Measurements from ENCODE around the gene COG5.
A peak's percentile ranks its signal among the peaks of the same experiment; 100 is the strongest.

The COG5 gene
- long read RNA-seq, full-length matches to known transcripts = 176 of 227 reads
- long read RNA-seq, partial matches to known transcripts = 21 of 227 reads
- long read RNA-seq, other reads (novel, unspliced or antisense) = 30 of 227 reads

GRCh38 chr7:107563775-107564552 is at the start of gene COG5, which contains the start of gene DUS4L:
COG5 (minus strand) TSS chr7:107563920; CDS start chr7:107563896, 24 bp downstream.
DUS4L (plus strand) TSS chr7:107563971; CDS start chr7:107567071, 3,100 bp downstream.
- Histone ChIP-seq H3K27me3 (ENCODE audit: insufficient read depth, poor library complexity, severe bottlenecking) (no peaks in the 10 kb centered on the region), H3K4me3 (replicated peaks; ENCODE audit: insufficient read depth, low read length) (peak within 1 kb of the TSS; percentile 94)
- DNase-seq (ENCODE audit: low read depth in 1 of 2, low spot score in 1 of 2) = peak in 1 of 2 experiments; percentile 72

GRCh38 chr7:107613439-107613838 is 49.7 kb upstream of the COG5 start:
- H3K27ac ChIP-seq (replicated peaks) = no peak overlapping the region
- TF ChIP-seq POLR2AphosphoS5 (IDR thresholded peaks at IDR 0.05; ENCODE audit: low read depth) = no peak

More at GRCh38 chr7:107563775-107564552, at the start of gene COG5, which contains the start of gene DUS4L:
- TF ChIP-seq GABPA (IDR thresholded peaks at IDR 0.05; ENCODE audit: low read depth) = no peak
- TF ChIP-seq SPI1 (IDR thresholded peaks at IDR 0.05; ENCODE audit: borderline replicate concordance, low read depth) = 0 out of 2 replicates have a peak, but pooled peaks have one; percentile 1
- TF ChIP-seq POLR2AphosphoS5 (IDR thresholded peaks at IDR 0.05; ENCODE audit: low read depth) = peak; percentile 87
- TF ChIP-seq, protein P1, sequence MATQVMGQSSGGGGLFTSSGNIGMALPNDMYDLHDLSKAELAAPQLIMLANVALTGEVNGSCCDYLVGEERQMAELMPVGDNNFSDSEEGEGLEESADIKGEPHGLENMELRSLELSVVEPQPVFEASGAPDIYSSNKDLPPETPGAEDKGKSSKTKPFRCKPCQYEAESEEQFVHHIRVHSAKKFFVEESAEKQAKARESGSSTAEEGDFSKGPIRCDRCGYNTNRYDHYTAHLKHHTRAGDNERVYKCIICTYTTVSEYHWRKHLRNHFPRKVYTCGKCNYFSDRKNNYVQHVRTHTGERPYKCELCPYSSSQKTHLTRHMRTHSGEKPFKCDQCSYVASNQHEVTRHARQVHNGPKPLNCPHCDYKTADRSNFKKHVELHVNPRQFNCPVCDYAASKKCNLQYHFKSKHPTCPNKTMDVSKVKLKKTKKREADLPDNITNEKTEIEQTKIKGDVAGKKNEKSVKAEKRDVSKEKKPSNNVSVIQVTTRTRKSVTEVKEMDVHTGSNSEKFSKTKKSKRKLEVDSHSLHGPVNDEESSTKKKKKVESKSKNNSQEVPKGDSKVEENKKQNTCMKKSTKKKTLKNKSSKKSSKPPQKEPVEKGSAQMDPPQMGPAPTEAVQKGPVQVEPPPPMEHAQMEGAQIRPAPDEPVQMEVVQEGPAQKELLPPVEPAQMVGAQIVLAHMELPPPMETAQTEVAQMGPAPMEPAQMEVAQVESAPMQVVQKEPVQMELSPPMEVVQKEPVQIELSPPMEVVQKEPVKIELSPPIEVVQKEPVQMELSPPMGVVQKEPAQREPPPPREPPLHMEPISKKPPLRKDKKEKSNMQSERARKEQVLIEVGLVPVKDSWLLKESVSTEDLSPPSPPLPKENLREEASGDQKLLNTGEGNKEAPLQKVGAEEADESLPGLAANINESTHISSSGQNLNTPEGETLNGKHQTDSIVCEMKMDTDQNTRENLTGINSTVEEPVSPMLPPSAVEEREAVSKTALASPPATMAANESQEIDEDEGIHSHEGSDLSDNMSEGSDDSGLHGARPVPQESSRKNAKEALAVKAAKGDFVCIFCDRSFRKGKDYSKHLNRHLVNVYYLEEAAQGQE (IDR thresholded peaks at IDR 0.05; ENCODE audit: insufficient replicate concordance, low read depth) = peak; percentile 44
- no peak for TF ChIP-seq CTCF (IDR thresholded peaks at IDR 0.05; ENCODE audit: insufficient read depth, low read length)
- peak within 1 kb of the TSS; percentile 92 for H3K27ac ChIP-seq (replicated peaks)

GRCh38 chr7:107610323-107610722 is 46.6 kb upstream of the COG5 start:
- no peak overlapping the region for H3K4me3 ChIP-seq (replicated peaks; ENCODE audit: insufficient read depth, low read length)
- no peak overlapping the region for H3K27ac ChIP-seq (replicated peaks)
- TF ChIP-seq, protein P1 (IDR thresholded peaks at IDR 0.05; ENCODE audit: insufficient replicate concordance, low read depth) = no peak
- TF ChIP-seq POLR2AphosphoS5 (IDR thresholded peaks at IDR 0.05; ENCODE audit: low read depth) (no peak), CTCF (IDR thresholded peaks at IDR 0.05; ENCODE audit: insufficient read depth, low read length) (no peak), SPI1 (IDR thresholded peaks at IDR 0.05; ENCODE audit: borderline replicate concordance, low read depth) (no peak), GABPA (IDR thresholded peaks at IDR 0.05; ENCODE audit: low read depth) (no peak)
- no peak for DNase-seq (ENCODE audit: low read depth in 1 of 2, low spot score in 1 of 2)
- H3K27me3 ChIP-seq (ENCODE audit: insufficient read depth, poor library complexity, severe bottlenecking) = no peaks in the 10 kb centered on the region

More at GRCh38 chr7:107613439-107613838, 49.7 kb upstream of the COG5 start:
- Histone ChIP-seq H3K27me3 (ENCODE audit: insufficient read depth, poor library complexity, severe bottlenecking) (no peaks in the 10 kb centered on the region), H3K4me3 (replicated peaks; ENCODE audit: insufficient read depth, low read length) (no peak overlapping the region)
- DNase-seq (ENCODE audit: low read depth in 1 of 2, low spot score in 1 of 2) = no peak

DNA sequence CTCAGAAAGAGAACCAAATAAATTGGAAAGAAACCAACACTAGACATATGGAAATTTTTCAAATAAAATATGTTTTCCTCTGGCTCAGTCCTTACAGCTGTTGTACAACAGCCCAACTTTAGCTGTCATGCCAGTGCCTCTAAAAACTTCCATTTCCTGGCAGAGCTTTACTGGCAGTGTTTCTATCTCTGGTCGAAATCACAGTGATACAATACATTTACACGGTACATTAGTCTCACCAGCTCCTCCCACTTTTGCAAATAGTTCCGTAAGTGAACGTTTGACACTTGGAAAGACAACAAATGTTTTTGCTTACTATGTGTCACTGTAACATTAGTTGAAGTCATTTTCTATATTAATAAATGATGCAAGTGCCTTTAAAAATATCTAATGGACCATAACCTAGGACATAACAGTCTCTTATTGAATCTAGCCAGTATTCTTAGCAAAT is 46.1 kb upstream of the COG5 start:
- Histone ChIP-seq H3K4me3 (replicated peaks; ENCODE audit: insufficient read depth, low read length) (no peak overlapping the region), H3K27me3 (ENCODE audit: insufficient read depth, poor library complexity, severe bottlenecking) (no peaks in the 10 kb centered on the region), H3K27ac (replicated peaks) (no peak overlapping the region)
- DNase-seq (ENCODE audit: low read depth in 1 of 2, low spot score in 1 of 2) = no peak
- no peak for TF ChIP-seq GABPA (IDR thresholded peaks at IDR 0.05; ENCODE audit: low read depth)
